ENCODE measurements around the gene OR51M1. TPM values are rescaled to one million over a fixed set of nuclear protein-coding genes. Genes with fewer than 3 reads are reported as not detected.

Gene OR51M1
- total RNA-seq, 6 experiments from 2014 or later: not detected

Small RNA genes lying within 50 kb of the gene (small RNA-seq; reads per million reads assigned to genes)
- gene AC104389.3: 0 reads per million in 2 experiments

Other genes starting within 250 kb of the OR51M1 start
- gene OR52A5, start 245.5 kb upstream of the OR51M1 start, total RNA-seq: not detected
- under 1 TPM in 1 of 6 experiments, not detected in 5; 0.04 TPM for gene OR52A1, start 229.1 kb upstream of the OR51M1 start, total RNA-seq
- not detected for gene OR51V1, start 183.1 kb upstream of the OR51M1 start, total RNA-seq
- gene HBB, start 156.7 kb upstream of the OR51M1 start, total RNA-seq: 1,000 to 10,000 TPM in 1 of 6 experiments, 100 to 1,000 TPM in 2, 10 to 100 TPM in 3; 25.1 to 1,416 (median 146) TPM
- gene HBD, start 149.3 kb upstream of the OR51M1 start, total RNA-seq: 10 to 100 TPM in 1 of 6 experiments, 1 to 10 TPM in 2, not detected in 3; 4.1 to 29.5 (median 9.7) TPM
- gene HBG1, start 134.0 kb upstream of the OR51M1 start, total RNA-seq: not detected
- not detected for gene HBG2, start 129.0 kb upstream of the OR51M1 start, total RNA-seq
- not detected for gene HBE1, start 113.9 kb upstream of the OR51M1 start, total RNA-seq
- not detected for gene OR51B4, start 81.9 kb upstream of the OR51M1 start, total RNA-seq
- not detected for gene OR51B2, start 59.5 kb upstream of the OR51M1 start, total RNA-seq
- gene OR51B5, start 40.3 kb upstream of the OR51M1 start, total RNA-seq: under 1 TPM in 3 of 6 experiments, not detected in 3; 0.17 to 0.42 (median 0.28) TPM
- not detected for gene OR51B6, start 32.3 kb upstream of the OR51M1 start, total RNA-seq
- gene OR51Q1, start 38.3 kb downstream of the OR51M1 start, total RNA-seq: not detected
- not detected for gene OR51I1, start 57.7 kb downstream of the OR51M1 start, total RNA-seq
- gene OR51I2, start 65.5 kb downstream of the OR51M1 start, total RNA-seq: not detected
- not detected for gene OR52D1, start 104.9 kb downstream of the OR51M1 start, total RNA-seq
- gene UBQLN3, start 126.1 kb downstream of the OR51M1 start, total RNA-seq: under 1 TPM in 1 of 6 experiments, not detected in 5; 0.12 TPM
- under 1 TPM in 4 of 6 experiments, not detected in 2; 0.11 to 0.32 (median 0.21) TPM for gene UBQLNL, start 132.9 kb downstream of the OR51M1 start, total RNA-seq
- gene OR52H1, start 164.7 kb downstream of the OR51M1 start, total RNA-seq: under 1 TPM in 1 of 6 experiments, not detected in 5; 0.49 TPM
- not detected for gene OR52B6, start 197.1 kb downstream of the OR51M1 start, total RNA-seq
- 1 to 10 TPM in 1 of 6 experiments, under 1 TPM in 5; 0.29 to 2.0 (median 0.65) TPM for gene TRIM6, start 212.8 kb downstream of the OR51M1 start, total RNA-seq
- 1 to 10 TPM in 5 of 6 experiments, under 1 TPM in 1; 0.93 to 3.3 (median 2.3) TPM for gene TRIM34, start 241.2 kb downstream of the OR51M1 start, total RNA-seq

Measured in right lobe of liver (tissue), 5 donors.